ENCODE results near the gene LETM1. TPM values are rescaled to one million over a fixed set of nuclear protein-coding genes. Genes with fewer than 3 reads are reported as not detected.

Gene LETM1
- polyA plus RNA-seq, 1 donor = 15.2 TPM

DNA sequence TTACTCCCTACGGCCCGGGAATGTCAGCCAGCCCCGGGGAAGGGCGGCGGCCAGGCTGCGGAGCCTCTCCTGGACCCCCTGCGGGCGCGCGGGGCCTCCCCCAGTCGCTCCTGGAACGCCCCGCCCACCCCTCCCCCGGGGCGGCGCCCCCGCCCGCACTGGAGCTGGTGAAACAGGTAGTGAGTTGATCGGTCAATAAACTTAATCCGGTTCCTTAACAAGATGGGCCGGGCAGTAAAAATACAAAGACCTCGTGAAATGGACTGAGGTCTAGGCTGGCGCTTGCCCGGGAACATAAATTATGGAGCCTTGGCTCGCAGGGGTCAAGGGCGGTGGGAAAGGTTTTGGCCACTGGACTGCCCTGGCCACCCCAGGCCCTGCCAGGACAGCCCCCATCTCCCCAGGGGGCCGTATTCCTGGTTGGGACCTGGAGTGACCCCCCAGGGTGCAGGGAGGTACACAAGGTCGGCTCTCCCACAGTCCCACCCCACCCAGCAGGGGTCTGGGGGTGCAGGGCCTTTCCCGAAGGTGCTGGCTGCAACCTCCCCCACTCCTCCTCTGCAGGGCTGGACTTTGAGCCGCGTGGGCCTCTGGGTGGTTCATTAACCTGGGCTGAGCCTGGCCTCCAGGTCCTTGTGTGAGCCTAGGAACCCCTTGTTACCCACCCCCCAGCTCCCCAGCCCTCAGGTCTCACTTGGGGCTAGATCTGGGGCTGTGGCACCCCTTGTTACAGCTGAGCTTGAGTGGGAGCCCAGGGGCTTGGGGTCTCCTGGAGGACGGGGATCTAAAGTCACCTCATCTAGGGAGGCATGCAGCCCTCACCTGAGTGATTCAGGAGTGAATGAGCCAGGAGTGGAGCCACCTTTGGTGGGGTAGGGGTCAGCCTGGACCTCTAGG, 60.4 kb downstream of the LETM1 start:
- DNase-seq (ENCODE audit: low read depth) = no peak

DNA sequence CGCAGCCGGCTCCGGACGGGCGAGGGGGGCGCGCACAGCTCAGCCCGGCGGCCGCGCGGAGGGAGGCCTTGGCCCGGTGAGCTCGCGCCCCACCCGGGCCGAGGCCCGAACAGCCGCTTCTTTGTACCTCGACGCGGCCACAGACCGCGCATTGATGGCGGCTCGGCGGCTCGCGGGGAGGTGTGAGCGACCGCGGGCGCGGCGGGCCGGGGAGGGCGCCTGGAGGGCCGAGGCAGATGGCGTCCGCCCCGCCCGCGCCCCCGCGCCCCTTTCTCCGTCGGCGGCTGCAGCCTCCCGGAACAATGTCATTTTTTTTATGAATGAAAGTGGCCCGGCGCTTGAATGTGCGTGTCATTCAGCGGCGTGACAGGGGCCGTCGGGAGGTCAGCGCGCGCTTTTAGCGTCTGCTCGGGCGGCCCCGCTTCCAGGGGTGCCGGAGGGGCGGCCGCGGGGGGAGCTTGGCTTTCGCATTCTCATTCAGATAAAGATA, 61.1 kb downstream of the LETM1 start:
- no peak for DNase-seq (ENCODE audit: low read depth)

DNA sequence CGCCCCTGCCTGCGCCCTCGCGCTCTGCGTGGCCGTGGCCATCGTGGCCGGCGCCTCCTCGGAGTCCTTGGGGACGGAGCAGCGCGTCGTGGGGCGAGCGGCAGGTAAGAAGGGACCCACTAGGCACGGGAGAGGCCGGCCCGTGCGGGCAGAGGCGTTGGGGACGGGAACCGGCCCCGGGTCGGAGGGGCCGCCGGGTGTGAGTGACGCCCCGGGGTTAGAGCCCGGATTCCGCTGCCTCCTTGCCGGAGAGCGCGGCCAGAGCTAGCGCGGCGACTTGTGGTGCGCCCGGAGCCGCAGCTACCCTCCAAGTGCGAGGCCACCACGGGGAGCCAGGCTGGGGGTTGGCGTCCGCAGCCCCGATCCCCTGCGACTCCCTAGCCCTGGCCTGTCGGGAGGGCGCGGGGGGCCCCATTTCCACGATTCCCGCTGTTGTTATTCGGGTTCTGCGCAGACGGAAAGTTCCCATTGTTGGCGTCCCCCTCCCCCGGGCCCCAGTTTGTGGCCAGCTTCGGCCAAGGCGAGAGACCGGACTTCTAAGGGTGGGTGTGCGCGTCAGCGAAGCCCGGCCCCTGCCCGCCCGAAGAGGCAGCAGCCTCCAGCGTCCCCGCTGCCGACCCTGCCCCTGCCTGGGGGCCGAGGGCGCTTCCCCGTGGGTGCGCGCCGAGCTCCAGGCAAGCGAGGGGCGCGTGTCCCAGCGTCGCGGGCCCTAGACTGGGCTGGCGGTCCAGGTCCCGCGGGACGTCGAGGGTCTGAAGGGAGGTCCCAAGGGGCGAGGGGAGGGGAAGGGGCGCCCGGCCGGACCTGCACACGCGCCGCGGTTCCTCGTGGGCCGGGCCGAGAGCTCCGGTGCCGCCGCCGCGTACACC, 61.8 kb downstream of the LETM1 start:
- DNase-seq (ENCODE audit: low read depth) = no peak

DNA sequence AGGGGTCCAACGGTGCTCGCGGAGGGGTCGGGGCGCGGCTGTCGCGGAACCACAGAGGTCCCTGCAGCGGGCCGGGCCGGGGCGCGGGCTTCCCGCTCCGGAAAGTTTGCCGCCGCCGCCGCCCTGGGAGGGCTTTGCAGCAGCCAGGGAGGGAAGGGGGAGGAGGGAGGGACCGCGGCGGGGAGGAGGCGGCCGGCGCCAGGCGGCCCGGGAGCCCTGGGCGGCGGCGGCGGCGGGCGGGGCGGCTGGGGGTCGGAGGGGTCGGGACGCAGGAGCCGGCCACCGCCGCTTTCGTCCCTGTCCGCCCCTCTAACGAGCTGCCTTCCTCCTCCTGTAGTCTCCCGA, 62.5 kb downstream of the LETM1 start:
- DNase-seq (ENCODE audit: low read depth) = no peak

DNA sequence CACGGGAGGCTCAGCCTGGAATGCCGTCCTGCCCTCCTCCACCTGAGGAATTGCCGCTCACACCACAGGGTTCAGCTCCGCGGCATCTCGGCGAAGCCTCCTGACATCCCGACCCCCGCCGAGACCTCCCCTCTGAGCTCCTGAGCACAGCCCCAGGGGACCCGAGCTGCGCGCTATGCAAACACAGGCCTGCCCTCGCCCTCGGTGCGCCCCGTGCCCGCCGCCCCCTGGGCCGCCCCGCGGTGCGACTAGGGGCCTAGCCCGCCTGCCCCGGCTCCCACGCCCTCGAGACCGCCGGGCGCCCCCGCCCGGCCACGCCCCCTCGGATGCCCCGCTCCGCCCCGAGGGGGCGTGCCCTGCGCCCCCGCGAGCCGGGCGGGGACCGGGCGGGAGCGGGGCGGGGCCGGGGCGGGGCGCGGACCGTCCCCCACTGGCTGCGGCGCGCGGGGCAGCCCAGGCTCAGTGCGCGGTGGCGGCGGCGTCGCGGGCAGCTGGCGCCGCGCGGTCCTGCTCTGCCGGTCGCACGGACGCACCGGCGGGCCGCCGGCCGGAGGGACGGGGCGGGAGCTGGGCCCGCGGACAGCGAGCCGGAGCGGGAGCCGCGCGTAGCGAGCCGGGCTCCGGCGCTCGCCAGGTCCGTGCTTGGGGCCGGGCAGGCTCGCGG, 63.0 kb downstream of the LETM1 start, which contains the start of gene FGFR3:
Gene FGFR3, plus strand, starts transcription at position 462 of the 664 bp plus-strand sequence. CDS start 642 bp downstream, outside the sequence.
- DNase-seq (ENCODE audit: low read depth) = no peak

DNA sequence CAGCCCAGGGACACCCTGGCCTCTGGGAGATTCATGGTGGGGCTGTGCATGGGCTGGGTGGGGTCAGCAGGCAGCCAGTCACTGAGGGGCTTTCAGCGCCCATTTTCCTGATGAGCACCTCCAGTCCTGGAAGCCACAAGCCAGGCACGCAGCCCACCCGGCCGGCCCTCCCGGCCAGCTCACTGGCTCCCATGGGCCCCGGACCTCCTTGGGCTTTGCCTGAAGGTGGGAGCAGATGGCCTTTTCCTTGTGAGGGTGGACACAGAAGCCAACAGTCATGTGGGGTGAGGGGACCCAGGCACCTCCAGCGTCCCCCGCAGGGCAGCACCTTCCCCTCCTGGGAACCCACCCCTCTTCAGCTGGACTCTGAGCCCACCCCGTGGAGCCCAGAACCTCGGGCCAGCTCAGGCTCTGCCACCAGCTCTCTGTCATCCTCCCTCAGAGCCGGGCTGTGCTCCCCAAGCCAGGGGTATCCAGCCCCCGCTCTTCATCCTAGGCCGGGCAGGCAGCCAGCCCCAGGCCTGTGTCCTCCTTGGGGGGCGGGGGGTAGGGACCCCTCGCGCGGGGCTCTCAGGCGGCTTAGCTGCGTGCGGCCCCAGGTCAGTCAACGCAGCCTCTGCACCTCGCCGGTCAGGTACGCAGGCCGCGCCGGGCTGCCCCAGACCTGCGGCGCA, 63.7 kb downstream of the LETM1 start:
- no peak for DNase-seq (ENCODE audit: low read depth)

DNA sequence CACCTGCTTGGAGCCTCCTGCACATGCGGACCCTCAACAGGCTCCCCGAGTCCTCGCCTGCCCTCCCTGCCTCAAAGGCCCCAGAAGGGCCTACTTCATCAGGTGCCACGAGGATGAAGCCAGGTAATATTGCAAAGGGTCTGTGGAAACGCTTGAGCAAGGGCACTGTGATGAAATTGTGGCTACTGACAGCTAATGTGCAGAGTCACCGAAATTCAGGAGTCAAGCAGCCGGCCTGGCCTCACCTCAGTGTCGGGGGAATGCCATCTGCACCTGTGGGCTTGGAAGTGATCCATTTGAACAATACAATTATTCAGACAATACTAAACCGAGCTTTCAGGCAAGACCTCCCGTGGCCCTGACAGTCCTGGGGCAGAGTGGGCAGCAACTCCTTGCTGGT, 66.0 kb downstream of the LETM1 start:
- no peak for DNase-seq (ENCODE audit: low read depth)

DNA sequence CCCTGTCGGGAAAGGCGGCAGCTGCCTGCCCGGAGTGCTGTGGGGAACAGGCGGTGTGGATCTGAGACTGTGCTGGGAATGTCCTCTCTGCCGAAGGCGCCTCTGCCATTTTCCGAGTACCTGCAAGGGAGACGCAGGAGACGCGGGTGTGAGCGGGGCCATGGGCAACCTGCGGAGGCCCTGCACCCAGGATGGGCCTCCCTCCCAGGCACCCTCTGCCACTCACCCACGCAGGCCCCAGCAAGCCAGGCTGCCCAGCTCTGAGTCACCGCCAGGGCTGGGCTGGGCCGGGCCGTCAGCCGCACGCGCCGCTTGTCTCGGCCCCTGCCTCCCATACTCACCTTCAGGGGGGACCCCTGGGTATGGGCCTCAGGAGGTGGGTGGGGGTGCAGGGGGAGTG, 66.4 kb downstream of the LETM1 start:
- no peak for DNase-seq (ENCODE audit: low read depth)

DNA sequence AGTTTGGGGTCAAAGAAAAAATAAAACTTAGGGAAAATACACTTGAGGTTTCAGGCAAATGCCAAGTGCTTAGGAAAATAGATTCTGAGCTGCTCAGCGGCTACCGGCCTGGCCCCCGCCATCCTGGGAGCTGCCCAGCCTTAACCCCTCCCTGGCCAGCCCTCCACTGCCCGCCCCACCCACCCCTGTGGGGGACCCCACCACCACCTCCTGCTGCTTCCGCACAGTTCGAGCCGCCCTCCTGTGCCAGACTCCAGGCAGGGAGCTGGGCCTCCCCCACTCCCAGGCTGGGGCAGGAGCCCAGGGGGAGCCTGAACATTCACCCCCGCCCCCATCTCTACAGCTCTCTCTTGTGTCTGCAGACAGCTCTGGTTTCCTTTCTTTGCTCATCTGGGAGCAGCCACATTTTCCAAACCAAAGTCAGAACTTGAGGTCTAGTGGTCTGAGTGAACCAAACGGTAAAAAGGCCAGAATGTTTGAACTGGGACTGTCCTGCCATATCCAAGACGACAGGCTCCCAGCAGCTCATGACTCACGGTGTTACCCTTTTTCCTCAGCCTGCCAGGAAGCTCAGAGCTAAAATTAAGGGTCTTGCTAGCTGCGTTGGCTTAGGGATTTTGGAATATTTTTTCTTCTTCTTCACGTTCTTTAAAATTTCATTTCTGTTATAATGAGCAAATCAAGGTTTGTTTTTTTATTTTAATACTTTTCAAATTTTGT, 67.5 kb downstream of the LETM1 start:
- DNase-seq (ENCODE audit: low read depth) = no peak

DNA sequence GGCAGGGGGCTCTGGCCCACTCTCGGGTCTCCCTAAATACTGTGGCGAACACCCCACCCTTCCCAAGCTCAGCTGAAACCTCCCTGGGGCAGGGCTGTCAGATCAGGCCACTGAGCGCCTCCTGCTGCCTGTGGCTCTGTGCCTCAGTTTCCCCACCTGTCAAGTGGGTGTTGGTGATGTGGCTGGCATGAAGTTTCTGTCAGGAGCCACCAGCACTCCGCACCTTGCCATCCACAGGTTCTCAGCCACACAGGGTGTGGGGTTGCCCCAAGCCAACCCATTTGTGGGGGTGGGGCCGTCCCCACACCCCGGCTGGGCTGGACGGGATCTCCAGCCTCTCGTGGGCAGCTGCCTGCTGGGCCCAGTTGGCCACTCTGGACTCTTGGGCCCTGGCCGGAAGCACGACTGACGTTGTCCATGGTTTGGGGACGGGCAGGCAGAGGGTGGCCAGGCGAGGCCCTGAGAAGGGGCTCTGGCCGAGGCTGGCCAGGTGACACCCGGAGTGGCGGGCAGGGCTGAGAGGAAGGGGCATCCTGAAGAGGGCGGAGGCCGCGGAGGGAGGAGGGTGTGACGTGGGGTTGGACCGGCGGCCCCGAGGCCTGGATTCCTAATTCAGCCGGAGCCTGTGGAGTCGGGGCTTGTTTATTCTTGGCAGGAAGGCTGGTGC, 68.4 kb downstream of the LETM1 start:
- DNase-seq (ENCODE audit: low read depth) = no peak

DNA sequence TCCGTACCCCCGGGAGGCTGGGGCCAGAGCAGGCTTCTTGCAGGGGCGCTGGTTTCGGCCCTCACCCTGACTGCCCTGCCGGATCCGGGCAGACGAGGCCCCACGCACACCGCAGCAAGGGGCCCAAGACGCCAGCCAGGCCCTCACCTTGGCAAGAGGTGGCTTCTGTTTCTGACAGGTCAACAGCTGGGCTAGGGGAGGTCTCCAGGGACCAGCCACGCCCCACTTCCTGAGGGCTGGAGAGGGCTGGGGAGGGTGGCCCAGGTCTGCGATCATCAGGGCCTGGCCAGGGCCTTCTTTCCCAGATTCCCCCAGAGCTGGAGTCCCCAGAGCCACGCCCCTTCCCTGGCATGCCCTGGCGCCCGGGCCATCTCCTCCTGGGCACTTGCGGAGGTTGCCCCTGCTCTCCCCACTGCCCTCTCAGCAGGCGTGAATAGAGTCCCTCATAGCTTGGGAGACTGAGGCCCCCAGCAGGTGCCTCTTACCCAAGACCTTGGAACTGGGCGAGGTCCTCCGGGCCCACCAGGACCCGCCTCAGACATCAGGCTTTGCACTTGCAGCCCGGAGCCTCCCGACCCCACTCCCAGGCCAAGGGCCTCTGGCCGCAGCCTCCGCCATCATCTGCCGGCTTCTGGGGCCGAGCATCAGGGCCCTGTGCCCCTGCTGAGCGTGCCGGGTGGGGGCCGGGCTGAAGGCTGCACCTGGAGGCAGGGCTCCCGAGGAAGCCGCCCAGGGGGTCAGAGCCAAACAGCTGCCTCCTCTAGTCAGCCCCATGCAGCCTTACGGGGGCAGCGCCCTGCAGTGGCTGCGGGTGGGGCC, 69.2 kb downstream of the LETM1 start:
- DNase-seq (ENCODE audit: low read depth) = no peak

DNA sequence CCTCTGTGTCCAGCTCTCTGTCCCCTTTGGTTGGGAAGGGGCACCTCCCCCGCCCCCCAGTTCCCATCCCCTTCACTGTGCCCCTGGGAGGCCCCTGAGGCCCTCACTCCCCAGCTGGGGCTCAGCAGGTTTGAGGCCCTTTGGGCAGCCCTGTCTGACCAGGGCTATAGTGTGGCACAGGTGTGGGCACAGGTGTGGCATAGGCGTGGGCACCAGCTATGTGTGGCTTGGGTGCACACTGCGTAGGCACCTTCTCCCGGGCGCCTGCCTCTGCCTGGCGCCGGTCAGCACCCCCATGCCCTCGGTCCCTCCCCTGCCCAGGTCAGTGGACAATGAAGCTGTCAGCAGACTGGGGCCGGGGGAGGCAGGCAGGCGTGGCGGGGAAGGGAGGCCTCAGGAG, 70.4 kb downstream of the LETM1 start:
- no peak for DNase-seq (ENCODE audit: low read depth)

DNA sequence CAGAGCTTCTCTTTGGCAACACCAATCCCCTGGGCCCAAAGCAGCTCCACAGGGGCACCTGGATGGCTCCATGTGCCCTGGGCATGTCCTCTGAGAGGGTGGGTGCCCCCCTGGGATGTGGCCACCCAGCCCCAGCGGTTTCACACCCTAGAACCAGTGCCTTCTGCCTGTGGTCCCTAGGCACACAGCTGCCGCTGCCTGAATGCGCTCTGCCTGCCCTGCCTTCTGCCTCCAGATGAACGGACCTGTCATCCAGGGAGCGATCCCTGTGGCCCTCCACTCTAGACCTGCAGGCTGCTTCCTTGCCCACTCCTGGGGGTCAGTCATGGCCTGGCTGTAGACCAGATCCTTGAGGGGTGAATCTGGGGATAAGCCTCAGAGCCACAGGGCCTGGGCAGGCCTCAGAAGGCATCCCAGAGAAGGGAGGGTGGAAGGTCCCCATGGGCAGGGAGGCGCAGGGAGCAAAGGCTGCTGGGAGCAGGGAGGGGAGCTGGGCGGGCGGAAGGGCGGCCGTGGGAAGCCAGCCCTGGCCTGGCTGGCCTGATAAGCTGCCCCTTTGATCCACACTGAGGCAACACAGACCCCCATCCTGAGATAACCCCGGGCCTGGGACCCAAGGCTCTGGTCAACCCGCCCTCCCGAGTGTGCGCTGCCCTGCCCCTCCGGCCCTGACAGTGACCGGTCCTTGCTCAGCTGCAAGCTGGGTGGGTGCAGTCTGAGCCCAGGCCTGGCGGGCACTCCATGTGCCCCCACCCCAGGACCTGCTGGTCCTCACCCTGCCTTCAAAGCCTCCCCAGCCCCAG, 71.0 kb downstream of the LETM1 start:
- DNase-seq (ENCODE audit: low read depth) = no peak

DNA sequence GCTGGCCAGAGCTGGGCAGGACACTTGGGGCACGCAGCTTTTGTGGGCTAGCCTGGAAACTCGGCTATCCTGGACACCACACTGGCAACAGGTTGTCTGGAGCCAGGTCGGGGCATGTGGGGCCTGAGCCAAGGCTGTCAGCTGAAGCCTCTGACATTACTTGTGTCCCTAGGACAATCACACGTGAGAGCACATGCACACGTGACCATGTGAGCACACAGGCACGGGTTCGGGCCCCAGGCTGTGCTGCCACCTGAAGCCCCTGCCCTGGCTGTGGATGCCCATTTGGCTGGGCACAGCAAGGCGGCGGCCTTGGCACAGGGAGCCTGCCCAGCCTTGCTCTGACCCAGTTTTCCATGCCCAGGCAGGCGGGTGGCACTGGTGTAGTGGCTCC, 71.6 kb downstream of the LETM1 start:
- DNase-seq (ENCODE audit: low read depth) = no peak

DNA sequence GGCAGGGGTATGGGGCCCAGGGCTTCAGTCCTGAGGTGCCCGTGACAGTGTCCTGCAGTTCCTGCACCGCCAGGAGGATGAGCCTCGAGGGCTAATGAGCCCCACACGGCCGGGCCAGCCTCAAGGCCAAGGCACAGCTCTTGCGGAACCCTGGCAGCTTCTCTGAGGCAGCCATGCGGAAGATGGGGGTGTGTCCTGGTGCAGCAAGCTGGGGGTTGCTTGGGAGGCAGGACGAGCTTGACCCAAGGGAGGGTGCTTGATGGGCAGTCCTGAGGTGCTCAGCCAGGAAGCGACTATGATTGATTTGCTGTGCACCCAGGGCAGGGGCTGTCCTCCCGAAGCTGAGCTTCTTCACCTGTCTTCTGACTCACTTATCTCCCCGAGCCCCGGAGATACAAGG, 72.0 kb downstream of the LETM1 start:
- DNase-seq (ENCODE audit: low read depth) = no peak

DNA sequence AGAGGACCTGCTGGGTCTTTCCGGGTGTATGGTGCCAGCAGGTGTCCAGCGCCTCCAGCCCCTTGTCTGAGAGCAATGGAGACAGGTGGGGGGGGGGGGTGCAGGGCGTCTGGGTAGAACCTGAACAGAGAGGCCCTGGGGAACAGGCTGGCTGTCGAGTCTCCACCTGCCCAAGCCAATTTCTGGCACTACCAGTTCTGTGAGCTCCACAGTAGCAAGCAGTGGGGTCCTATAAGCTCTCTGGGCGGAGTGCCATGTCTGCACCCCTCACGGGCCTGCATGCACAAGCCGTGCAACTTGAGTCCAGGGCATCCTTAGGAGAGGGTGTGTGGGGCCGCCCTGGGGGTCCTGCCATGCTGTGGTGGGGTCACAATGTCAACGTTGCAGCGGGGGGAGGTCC, 72.9 kb downstream of the LETM1 start:
- DNase-seq (ENCODE audit: low read depth) = no peak

DNA sequence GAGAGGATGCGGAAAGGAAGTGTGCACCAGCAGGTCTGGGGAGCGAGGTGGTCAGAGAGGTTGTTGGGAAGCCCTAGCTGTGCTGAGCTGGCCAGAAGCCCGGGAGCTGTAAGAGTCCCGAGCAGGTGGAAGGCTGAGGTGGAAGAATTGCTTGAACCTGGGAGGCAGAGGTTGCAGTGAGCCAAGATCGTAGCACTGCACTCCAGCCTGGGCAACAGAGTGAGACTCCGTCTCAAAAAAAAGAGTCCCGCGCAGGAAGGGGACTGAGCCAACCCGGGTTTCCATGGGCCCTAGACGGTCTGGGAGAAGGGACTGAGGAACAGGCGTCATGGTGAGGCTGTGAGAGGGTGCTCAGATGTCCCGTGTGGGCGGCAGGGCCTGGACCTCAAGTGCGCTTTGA, 75.5 kb downstream of the LETM1 start:
- no peak for DNase-seq (ENCODE audit: low read depth)

DNA sequence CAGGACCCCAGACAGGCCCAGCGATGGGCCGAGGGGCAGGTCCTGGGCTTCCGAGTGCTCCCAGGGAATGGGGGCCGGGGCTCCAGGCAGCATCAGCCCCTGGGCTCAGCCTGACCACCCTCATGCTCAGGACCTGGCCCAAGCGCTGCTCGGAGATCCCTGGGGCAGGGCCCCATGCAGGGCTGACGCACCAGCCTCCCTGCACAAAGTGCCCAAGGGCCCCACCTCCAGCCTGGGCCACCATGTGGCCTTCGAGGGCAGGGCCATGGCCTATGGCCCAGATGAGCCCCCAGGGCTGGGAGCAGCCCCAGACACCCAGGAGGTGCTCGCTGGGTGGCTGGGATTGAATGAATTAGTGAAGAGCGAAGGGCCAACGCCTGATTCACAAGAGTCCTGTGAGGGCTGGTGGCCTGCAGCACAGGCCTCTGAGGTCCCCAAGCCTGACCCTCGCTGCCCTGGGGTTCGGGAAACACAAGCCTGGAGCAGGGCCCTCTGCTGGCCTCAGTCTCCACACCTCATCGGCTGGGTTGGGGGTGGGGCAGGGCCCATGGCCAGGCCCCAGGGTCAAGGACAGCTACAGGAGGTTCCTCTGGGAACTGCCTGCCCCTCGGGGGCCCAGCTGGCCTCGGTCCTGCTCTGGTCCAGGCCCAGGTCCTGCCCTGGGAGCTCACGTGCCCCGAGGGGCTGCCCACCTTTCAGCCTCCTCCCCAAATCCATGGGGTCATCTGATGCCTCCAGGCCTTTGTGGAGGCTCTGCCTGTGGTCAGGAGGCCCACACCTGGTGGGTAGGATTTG, 76.2 kb downstream of the LETM1 start:
- no peak for DNase-seq (ENCODE audit: low read depth)

Data from forelimb muscle (tissue), 1 donor.